Pulmonary artery endothelial cell (primary cell): ENCODE results near the gene DHCR24. TPM values are rescaled to one million over a fixed set of nuclear protein-coding genes. Genes with fewer than 3 reads are reported as not detected.

Experiments
- DNase-seq: peaks from one replicate; pipeline ENCODE4 v3.0.0-alpha.2; 2011; ENCODE audit warnings: low read depth, low spot score
- total RNA-seq: library from RNA; depleted of rRNA; stranded (reverse); fragments of >200 nt; gene quantifications from 2 replicates; pipeline ENCODE4 v1.2.3, GENCODE V29; 2014

The DHCR24 gene
- total RNA-seq, 1 donor from 2014 or later, result 126 TPM

GRCh38 chr1:54800899-54801759 lies 85.9 kb downstream of the DHCR24 start, which contains the start of gene TTC22:
TTC22 (minus strand) TSS chr1:54801323; CDS start chr1:54801163, 160 bp downstream.
- no peak for DNase-seq

GRCh38 chr1:54800041-54800898 lies 86.7 kb downstream of the DHCR24 start:
- no peak for DNase-seq

Other genes starting within 250 kb of the DHCR24 start
- gene MROH7, start 245.4 kb downstream of the DHCR24 start, total RNA-seq, result not detected in 2 replicates
- 22.0 and 29.9 TPM in 2 replicates for gene TTC4, start 171.3 kb downstream of the DHCR24 start, total RNA-seq
- gene PARS2, start 122.7 kb downstream of the DHCR24 start, total RNA-seq, result 3.2 and 4.2 TPM in 2 replicates
- not detected in 2 replicates for gene TTC22, start 85.9 kb downstream of the DHCR24 start, total RNA-seq
- gene TMEM61, start 93.4 kb upstream of the DHCR24 start, total RNA-seq, result not detected in 2 replicates
- not detected in 2 replicates for gene BSND, start 111.7 kb upstream of the DHCR24 start, total RNA-seq
- gene PCSK9, start 152.4 kb upstream of the DHCR24 start, total RNA-seq, result 0.07 TPM in 2 replicates